Mucosa of gallbladder (tissue), 1 donor: Measurements from ENCODE around the gene COL3A1. TPM values are rescaled to one million over a fixed set of nuclear protein-coding genes. Genes with fewer than 3 reads are reported as not detected.

Experiments
- total RNA-seq: library from RNA; stranded (reverse); gene quantifications from one replicate; pipeline ENCODE4 v1.2.1, GENCODE V29; 2021
- donor health status: DM: no; HTN: no; CAD: no.

Gene COL3A1
- total RNA-seq, 1 donor from 2014 or later = 371 TPM

Other genes with a start within 250 kb of the COL3A1 start
- gene COL5A2, start 205.4 kb downstream of the COL3A1 start, total RNA-seq = 30.8 TPM